ENCODE results near the gene RASIP1. TPM values are rescaled to one million over a fixed set of nuclear protein-coding genes. Genes with fewer than 3 reads are reported as not detected.

RASIP1 gene
- total RNA-seq, 1 donor from 2014 or later, result 192 TPM

GRCh38 chr19:48722196-48722708, 18.2 kb downstream of the RASIP1 start:
- peak overlapping the region; percentile 80 for H3K4me3 Mint-ChIP-seq (ENCODE audit: unreplicated experiment)
- H3K4me1 Mint-ChIP-seq (ENCODE audit: unreplicated experiment), result peaks cover 45% of the 10 kb centered on the region
- TF ChIP-seq, protein P1, sequence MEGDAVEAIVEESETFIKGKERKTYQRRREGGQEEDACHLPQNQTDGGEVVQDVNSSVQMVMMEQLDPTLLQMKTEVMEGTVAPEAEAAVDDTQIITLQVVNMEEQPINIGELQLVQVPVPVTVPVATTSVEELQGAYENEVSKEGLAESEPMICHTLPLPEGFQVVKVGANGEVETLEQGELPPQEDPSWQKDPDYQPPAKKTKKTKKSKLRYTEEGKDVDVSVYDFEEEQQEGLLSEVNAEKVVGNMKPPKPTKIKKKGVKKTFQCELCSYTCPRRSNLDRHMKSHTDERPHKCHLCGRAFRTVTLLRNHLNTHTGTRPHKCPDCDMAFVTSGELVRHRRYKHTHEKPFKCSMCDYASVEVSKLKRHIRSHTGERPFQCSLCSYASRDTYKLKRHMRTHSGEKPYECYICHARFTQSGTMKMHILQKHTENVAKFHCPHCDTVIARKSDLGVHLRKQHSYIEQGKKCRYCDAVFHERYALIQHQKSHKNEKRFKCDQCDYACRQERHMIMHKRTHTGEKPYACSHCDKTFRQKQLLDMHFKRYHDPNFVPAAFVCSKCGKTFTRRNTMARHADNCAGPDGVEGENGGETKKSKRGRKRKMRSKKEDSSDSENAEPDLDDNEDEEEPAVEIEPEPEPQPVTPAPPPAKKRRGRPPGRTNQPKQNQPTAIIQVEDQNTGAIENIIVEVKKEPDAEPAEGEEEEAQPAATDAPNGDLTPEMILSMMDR (IDR thresholded peaks at IDR 0.05; ENCODE audit: unreplicated experiment), result no peak

DNA sequence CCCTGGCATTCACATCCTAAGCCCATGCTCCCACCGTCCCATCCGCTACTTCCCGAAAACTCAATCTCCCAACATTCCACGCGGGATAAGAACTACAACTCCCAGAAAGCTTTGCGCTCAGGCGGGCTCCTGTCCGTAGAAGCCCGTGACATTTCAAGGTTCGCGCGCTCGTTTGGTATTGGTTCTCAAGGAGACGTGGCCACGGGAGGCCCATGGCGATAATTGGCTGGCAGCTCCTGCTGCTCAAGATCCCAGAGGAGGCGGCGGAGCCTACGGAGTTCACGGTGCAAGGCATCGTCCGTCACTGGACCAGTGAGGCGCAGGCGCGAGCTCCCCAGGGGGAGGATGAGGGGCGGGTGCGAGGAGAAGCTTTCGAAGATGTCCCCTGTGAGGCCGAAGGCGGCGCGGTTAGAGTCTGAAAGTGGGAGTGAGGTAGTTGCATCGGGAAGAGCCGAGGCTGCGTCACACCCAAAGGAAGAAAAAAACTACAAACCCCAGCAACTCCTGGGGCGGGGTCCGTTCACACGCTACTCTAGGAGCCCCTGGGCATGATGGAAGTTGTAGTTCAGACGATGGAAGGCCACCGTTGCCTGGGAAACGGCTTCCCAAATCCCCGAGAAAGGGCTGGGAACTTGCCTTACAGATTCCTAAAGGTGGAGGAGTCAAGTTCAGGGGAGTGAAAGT, 19.7 kb downstream of the RASIP1 start:
- peak; percentile 49 for DNase-seq (ENCODE audit: low spot score)
- Mint-ChIP-seq H3K36me3 (ENCODE audit: low read depth, unreplicated experiment) (peaks cover 34% of the 10 kb centered on the region), H3K27me3 (ENCODE audit: unreplicated experiment) (peaks cover 31% of the 10 kb centered on the region), H3K9me3 (ENCODE audit: unreplicated experiment) (no peaks in the 10 kb centered on the region), H3K27ac (ENCODE audit: unreplicated experiment) (peak overlapping the region; percentile 36), H3K4me3 (ENCODE audit: unreplicated experiment) (peak overlapping the region; percentile 47), H3K4me1 (ENCODE audit: unreplicated experiment) (peaks cover 37% of the 10 kb centered on the region)
- TF ChIP-seq, protein P1 (IDR thresholded peaks at IDR 0.05; ENCODE audit: unreplicated experiment), result no peak

More at GRCh38 chr19:48722196-48722708, 18.2 kb downstream of the RASIP1 start:
- Mint-ChIP-seq H3K36me3 (ENCODE audit: low read depth, unreplicated experiment) (peaks cover 42% of the 10 kb centered on the region), H3K27ac (ENCODE audit: unreplicated experiment) (peak overlapping the region; percentile 72), H3K27me3 (ENCODE audit: unreplicated experiment) (peaks cover 31% of the 10 kb centered on the region), H3K9me3 (ENCODE audit: unreplicated experiment) (no peaks in the 10 kb centered on the region)
- DNase-seq (ENCODE audit: low spot score), result no peak

GRCh38 chr19:48720251-48720612, 20.2 kb downstream of the RASIP1 start:
- Mint-ChIP-seq H3K36me3 (ENCODE audit: low read depth, unreplicated experiment) (peaks cover 29% of the 10 kb centered on the region), H3K27ac (ENCODE audit: unreplicated experiment) (no peak overlapping the region), H3K4me3 (ENCODE audit: unreplicated experiment) (no peak overlapping the region), H3K9me3 (ENCODE audit: unreplicated experiment) (no peaks in the 10 kb centered on the region), H3K4me1 (ENCODE audit: unreplicated experiment) (peaks cover 32% of the 10 kb centered on the region), H3K27me3 (ENCODE audit: unreplicated experiment) (peaks cover 28% of the 10 kb centered on the region)
- TF ChIP-seq, protein P1 (IDR thresholded peaks at IDR 0.05; ENCODE audit: unreplicated experiment), result no peak
- DNase-seq (ENCODE audit: low spot score), result no peak

DNA sequence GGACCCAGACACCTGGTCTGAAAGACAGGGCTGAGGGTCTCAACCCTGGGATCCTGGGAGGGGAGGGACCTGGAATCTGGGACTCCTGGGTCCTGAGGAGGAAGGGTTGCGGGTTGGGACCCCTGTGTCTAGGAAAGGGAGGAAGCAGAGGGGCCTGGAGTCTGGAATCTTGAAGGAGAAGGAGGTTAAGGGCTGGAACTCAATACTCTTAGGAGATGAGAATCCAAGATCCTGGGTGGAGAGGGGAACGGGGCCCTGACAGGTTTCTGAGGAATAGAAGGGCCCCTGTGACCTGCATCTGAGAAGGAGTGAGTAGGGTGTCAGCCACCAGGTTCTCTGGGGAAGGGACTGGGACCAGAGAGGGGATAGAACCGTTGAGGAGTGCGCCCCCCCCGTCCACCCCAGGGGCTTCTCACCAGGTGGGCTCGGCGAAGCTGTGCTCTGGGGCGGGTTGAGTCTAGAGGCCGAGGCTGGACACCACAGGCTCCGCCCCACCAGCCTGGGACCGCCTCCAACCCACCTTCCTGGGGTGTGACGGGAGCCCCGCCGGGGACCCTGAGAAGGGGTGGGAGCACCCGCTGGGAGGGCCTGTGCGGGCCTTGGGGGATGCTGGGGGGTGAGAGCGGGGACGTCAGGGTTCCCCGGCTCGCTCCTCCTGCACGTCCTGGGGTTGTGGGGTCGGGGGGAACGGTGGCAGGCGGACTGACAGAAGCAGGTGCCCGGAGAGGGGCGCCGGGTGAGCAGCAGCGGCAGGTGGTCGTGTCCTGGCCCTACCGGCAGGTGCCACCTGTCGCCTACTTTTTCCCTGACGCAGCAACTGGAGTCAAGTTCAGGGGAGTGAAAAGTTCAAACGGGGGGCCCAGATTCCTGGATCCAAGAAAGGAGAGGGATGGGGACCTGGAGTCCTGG, 20.9 kb downstream of the RASIP1 start, which contains the start of gene MAMSTR:
Gene MAMSTR (minus strand): TSS at position 463 of the 909 bp plus-strand sequence. CDS start 694 bp downstream, outside the sequence.
- Mint-ChIP-seq H3K27me3 (ENCODE audit: unreplicated experiment) (peaks cover 23% of the 10 kb centered on the region), H3K27ac (ENCODE audit: unreplicated experiment) (peak within 1 kb of the TSS; percentile 76), H3K4me3 (ENCODE audit: unreplicated experiment) (peak within 1 kb of the TSS; percentile 72), H3K36me3 (ENCODE audit: low read depth, unreplicated experiment) (peaks cover 22% of the 10 kb centered on the region), H3K4me1 (ENCODE audit: unreplicated experiment) (peaks cover 29% of the 10 kb centered on the region), H3K9me3 (ENCODE audit: unreplicated experiment) (no peaks in the 10 kb centered on the region)
- no peak for DNase-seq (ENCODE audit: low spot score)
- TF ChIP-seq, protein P1 (IDR thresholded peaks at IDR 0.05; ENCODE audit: unreplicated experiment), result no peak

Data from endothelial cell (in vitro differentiated cells).